Measurements from ENCODE around the gene CSGALNACT2. TPM values are rescaled to one million over a fixed set of nuclear protein-coding genes. Genes with fewer than 3 reads are reported as not detected.

The CSGALNACT2 gene
- total RNA-seq, 2 experiments from 2014 or later, result 29.2 to 30.4 TPM

DNA sequence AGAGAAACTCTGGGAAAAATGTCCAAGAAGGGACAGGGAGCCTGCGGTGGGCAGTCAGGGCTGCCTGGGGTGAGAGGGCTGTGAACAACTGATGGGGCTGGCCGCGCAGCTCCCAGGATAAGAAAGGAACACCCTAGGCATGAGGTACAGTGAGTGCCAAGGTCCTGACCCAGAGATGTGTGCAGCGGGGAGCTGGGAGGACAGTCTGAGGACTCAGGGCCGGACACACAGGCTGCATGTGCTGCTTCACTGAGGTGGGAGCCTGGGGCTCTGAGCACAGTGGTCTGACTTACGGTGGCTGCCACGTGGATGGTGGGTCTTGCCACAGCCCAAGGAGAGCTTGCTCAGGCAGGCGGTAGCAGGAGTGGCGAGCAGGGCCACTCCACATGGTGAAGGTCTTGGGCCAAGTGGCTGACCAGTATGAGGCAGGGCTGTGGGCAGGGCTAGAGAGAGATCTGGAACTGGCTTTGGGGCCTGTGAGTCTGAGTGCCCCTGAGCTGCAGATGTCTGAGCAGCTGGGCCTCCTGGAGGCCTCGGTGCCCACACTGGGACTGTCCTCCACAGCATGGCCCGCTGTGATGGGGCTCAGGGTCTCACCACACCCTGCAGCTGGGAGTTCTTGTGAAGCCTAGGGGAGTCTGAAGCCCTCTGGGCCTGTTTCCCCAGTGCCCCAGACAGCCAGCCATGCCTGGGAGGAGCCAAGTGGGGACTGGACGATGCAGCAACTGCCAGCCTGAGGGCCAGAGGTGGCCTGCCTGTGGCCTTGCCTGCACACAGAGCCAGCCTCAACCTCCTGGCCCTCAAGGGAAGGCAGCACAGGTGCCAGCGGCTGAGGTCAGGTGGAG, 68.4 kb downstream of the CSGALNACT2 start:
- Mint-ChIP-seq H3K4me3 (no peak overlapping the region), H3K27me3 (ENCODE audit: low read depth) (no peaks in the 10 kb centered on the region), H3K36me3 (ENCODE audit: low read depth) (no peaks in the 10 kb centered on the region), H3K4me1 (ENCODE audit: low read depth) (peaks cover 15% of the 10 kb centered on the region), H3K9me3 (ENCODE audit: insufficient read depth) (no peaks in the 10 kb centered on the region), H3K27ac (peak overlapping the region; percentile 9)
- POLR2A ChIA-PET, result interaction anchor here (1.2 kb wide), 1 partner anchor 68 kb away, joined by 5 read pairs; the partner anchor contains the start of gene CSGALNACT2
- CTCF ChIA-PET, result interaction anchor here (1.5 to 3.7 kb wide), 5 partner anchors 13 to 142 kb away, joined by 6 to 24 read pairs (median 17); no protein-coding TSS in a partner anchor
- DNase-seq (no peak), ATAC-seq (no peak)

DNA sequence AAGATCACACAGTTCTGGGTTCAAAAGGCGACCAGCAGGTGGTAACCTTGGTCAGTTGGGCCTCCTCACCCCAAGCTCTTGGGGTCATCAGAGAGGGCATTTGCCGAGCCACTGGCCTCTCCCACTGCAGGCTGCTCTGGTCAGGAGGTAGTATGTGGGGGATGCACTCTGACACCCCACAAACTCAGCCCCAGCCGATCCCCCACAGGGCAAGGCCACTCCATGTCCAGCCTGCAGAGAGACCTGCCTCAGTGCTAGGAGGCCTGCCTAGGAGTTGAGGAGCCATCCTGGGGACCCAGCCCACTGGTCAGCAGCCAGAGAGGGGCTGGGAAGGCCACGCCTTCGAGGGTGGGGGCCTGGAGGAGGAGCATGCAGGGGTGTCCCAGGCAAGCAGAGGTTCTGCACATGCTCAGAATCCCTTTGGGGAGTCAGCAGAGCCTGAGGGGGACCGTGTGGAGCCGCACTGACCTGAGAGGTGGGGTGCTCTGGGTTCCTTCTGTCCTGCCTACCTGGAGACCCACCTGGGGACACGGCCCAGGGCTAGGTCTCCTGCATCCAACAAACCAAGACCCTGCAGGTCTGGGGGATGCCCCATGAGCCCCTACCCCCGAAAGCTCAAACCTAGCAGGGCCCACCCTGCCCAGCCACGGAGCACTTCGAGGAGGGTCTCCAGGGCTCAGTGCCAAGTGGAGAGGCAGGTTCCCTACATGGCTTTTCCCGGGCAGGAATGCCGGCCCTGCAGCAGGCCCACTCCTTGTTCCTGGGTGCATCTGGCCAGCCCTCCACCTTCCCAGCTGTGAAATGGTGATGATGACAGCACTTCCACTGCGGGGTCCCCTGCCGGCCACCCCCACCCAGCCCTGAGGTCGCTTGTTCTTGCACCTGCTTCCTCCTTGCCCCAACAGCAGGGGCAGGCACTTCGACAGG, 70.2 kb downstream of the CSGALNACT2 start:
- POLR2A ChIA-PET, result no interaction called here
- no peak for DNase-seq

DNA sequence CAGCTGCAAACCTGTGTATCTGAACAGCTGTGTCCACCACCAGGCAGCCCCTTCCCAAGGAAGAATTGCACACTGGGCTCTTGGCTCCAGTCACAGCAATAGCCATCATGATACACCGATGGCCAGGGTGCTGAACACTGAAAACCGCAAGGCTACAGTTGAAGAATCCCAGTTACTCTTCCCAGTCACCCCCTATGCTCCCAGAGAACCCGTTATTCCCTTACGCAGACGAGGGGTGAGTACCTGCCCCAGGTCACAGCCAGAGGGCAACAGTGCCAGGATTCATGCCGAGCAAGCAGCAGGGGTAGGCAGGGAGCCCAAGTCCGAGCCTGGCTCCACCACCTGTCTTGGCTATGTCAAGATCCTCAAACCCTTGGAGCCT, 70.8 kb downstream of the CSGALNACT2 start:
- DNase-seq (no peak), ATAC-seq (no peak)
- Mint-ChIP-seq H3K27ac (no peak overlapping the region), H3K4me3 (no peak overlapping the region), H3K9me3 (ENCODE audit: insufficient read depth) (no peaks in the 10 kb centered on the region), H3K27me3 (ENCODE audit: low read depth) (peaks cover 4% of the 10 kb centered on the region), H3K36me3 (ENCODE audit: low read depth) (no peaks in the 10 kb centered on the region), H3K4me1 (ENCODE audit: low read depth) (peaks cover 10% of the 10 kb centered on the region)
- POLR2A ChIA-PET, result no interaction called here
- CTCF ChIA-PET, result no interaction called here

More for the DNA sequence above, 70.2 kb downstream of the CSGALNACT2 start:
- Mint-ChIP-seq H3K27ac (no peak overlapping the region), H3K4me1 (ENCODE audit: low read depth) (peaks cover 10% of the 10 kb centered on the region), H3K27me3 (ENCODE audit: low read depth) (no peaks in the 10 kb centered on the region), H3K36me3 (ENCODE audit: low read depth) (no peaks in the 10 kb centered on the region), H3K4me3 (no peak overlapping the region), H3K9me3 (ENCODE audit: insufficient read depth) (no peaks in the 10 kb centered on the region)
- ATAC-seq, result no peak
- CTCF ChIA-PET, result no interaction called here

DNA sequence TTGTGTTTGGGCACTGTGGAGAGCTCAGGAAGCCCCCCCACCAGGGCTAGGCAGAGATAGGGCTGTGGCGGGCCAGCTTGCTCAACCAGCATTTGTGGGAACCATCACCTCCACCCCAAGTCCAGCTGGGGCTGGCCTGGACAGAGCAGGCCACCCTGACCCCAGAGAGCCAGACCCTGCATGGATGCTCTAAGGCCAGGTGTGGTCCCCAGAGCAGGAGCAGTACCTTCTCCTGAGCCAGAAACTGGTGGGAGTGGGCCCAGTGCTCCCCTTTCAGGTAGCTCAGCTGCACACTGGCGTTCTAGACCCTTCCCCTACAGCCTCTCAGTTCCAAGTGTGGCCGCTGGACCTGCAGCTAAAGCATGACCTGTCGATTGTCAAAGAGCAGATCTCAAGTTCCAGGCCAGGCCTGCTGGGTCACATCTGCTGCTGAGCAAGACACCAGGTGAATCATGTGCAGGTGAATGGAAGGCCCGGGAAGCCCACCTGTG, 71.5 kb downstream of the CSGALNACT2 start:
- Mint-ChIP-seq H3K27me3 (ENCODE audit: low read depth) (peaks cover 6% of the 10 kb centered on the region), H3K27ac (no peak overlapping the region), H3K4me3 (no peak overlapping the region), H3K4me1 (ENCODE audit: low read depth) (peaks cover 6% of the 10 kb centered on the region), H3K9me3 (ENCODE audit: insufficient read depth) (no peaks in the 10 kb centered on the region), H3K36me3 (ENCODE audit: low read depth) (no peaks in the 10 kb centered on the region)
- POLR2A ChIA-PET, result no interaction called here
- no peak for DNase-seq
- ATAC-seq, result no peak
- CTCF ChIA-PET, result interaction anchor here (1.6 kb wide), 1 partner anchor 14 kb away, joined by 5 read pairs; no protein-coding TSS in a partner anchor

DNA sequence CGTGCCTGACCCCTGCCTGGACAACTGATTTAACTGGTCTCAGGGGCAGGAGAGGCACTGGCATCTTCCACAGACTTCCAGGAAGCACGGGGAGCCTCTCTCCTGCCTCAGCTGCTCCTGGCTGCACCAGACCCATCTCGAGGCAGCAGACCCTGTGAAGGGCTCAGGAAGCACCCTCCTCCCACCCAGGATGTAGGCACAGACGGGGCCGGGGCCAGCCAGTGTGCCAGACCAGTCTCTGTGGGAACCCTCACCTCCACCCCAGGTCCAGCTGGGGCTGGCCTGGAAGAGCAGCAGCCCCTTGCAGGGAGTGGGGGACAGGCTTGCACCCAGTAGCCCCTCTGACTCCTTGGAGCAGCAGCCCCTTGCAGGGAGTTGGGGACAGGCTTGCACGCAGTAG, 72.3 kb downstream of the CSGALNACT2 start:
- Mint-ChIP-seq H3K27ac (no peak overlapping the region), H3K4me1 (ENCODE audit: low read depth) (no peaks in the 10 kb centered on the region), H3K4me3 (no peak overlapping the region), H3K36me3 (ENCODE audit: low read depth) (no peaks in the 10 kb centered on the region), H3K9me3 (ENCODE audit: insufficient read depth) (no peaks in the 10 kb centered on the region), H3K27me3 (ENCODE audit: low read depth) (peaks cover 6% of the 10 kb centered on the region)
- ATAC-seq (no peak), DNase-seq (no peak)
- ChIA-PET CTCF (interaction anchor here (1.6 kb wide), 1 partner anchor 13 kb away, joined by 5 read pairs; no protein-coding TSS in a partner anchor), POLR2A (no interaction called here)

DNA sequence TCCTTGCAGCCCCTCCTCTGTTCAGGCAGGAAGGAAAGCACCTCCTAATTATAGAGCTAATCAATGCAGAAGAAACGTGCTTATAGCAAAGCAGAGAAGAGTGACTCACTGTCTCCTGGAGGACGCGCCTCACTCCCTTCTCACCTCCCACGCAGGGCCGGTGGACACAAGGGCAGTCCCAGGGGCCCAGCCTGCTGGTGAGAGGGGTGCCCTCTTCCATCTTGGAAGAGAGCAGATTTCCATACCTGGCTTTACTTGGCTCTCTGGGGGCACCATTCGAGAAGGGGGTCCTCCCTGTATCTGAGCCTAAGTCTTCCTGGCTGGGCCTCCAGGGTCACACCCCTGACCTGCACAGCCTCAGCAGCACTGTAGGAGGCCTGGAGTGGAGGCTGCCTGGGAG, 72.8 kb downstream of the CSGALNACT2 start:
- no peaks in the 10 kb centered on the region for H3K4me1 Mint-ChIP-seq (ENCODE audit: low read depth)
- CTCF ChIA-PET, result interaction anchor here (1.6 kb wide), 1 partner anchor 12 kb away, joined by 5 read pairs; no protein-coding TSS in a partner anchor
- H3K36me3 Mint-ChIP-seq (ENCODE audit: low read depth), result no peaks in the 10 kb centered on the region
- H3K27me3 Mint-ChIP-seq (ENCODE audit: low read depth), result peaks cover 6% of the 10 kb centered on the region
- no peak overlapping the region for H3K4me3 Mint-ChIP-seq
- H3K9me3 Mint-ChIP-seq (ENCODE audit: insufficient read depth), result no peaks in the 10 kb centered on the region
- no peak overlapping the region for H3K27ac Mint-ChIP-seq
- no peak for ATAC-seq
- POLR2A ChIA-PET, result no interaction called here
- no peak for DNase-seq

DNA sequence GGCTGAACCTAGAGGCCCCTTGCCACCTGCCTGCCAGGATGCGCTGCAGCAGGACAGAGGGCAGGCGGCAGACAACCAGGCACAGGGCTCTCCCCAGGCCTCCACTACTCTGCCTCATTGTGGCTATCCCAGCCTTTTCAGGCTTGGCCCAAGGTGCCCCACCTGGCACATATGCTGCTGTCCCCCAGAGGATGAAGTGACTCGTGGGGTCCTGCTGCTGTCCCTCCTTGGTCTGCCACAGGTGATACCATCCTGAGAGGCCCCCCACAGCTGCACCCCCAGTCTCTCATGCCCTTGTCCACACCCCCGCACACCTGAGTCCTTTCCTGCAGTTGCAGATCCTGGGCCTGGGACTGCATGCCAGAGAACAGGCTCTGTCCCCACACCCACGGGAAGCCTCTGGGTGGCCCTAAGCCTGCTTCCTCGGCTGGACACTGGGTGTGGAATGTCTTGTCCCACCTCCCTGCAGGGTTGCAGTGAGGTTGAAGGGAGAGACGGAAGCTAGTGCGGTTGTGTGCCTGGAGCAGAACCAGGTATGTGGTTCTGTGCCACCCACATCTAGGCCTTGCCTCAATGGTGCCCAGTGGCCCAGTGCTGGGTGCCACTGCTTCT, 73.3 kb downstream of the CSGALNACT2 start:
- POLR2A ChIA-PET, result no interaction called here
- Mint-ChIP-seq H3K9me3 (ENCODE audit: insufficient read depth) (no peaks in the 10 kb centered on the region), H3K27ac (no peak overlapping the region), H3K4me3 (no peak overlapping the region), H3K4me1 (ENCODE audit: low read depth) (no peaks in the 10 kb centered on the region), H3K36me3 (ENCODE audit: low read depth) (no peaks in the 10 kb centered on the region), H3K27me3 (ENCODE audit: low read depth) (peaks cover 6% of the 10 kb centered on the region)
- CTCF ChIA-PET, result interaction anchor here (3.0 to 4.6 kb wide), 2 partner anchors 7 to 10 kb away, joined by 14 to 28 read pairs; no protein-coding TSS in a partner anchor
- DNase-seq (no peak), ATAC-seq (no peak)

DNA sequence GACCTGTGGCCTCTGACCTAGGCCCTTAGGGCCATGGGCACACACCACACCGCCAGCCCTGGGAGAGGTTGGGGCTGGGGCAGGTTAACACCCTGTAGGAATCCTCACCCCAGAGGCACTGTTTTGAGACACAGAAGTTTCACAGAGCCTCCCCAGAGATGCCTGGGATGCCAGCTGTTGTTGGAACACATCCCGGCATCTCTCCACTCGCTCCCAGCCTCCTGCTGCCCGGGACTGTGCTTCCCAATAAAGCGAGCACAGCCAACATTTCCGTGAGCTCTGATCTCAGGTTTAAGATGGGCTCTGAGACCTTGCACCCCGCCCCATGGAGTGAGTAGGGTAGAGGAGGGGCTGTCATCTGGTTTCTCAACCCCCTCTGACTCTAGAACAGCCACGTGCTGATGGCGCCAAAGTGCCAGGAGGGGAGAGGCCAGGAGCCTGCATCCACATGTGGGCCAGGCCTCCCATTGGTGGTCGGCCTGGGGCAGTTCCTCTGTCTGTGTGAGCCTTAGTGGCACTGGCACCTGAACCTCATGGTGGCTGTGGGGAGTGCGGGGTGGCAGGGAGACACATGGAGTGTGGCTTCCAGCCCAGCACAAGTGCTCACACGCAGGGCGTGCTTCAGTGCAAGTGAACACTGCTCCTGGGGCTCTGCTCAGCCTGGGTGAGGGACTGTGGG, 73.9 kb downstream of the CSGALNACT2 start:
- Mint-ChIP-seq H3K36me3 (ENCODE audit: low read depth) (no peaks in the 10 kb centered on the region), H3K27ac (no peak overlapping the region), H3K9me3 (ENCODE audit: insufficient read depth) (no peaks in the 10 kb centered on the region), H3K4me3 (no peak overlapping the region), H3K27me3 (ENCODE audit: low read depth) (peaks cover 6% of the 10 kb centered on the region), H3K4me1 (ENCODE audit: low read depth) (no peaks in the 10 kb centered on the region)
- POLR2A ChIA-PET, result no interaction called here
- DNase-seq, result no peak
- ATAC-seq, result no peak
- CTCF ChIA-PET, result interaction anchor here (1.2 to 4.6 kb wide), 3 partner anchors 8 to 11 kb away, joined by 5 to 28 read pairs (median 14); no protein-coding TSS in a partner anchor

DNA sequence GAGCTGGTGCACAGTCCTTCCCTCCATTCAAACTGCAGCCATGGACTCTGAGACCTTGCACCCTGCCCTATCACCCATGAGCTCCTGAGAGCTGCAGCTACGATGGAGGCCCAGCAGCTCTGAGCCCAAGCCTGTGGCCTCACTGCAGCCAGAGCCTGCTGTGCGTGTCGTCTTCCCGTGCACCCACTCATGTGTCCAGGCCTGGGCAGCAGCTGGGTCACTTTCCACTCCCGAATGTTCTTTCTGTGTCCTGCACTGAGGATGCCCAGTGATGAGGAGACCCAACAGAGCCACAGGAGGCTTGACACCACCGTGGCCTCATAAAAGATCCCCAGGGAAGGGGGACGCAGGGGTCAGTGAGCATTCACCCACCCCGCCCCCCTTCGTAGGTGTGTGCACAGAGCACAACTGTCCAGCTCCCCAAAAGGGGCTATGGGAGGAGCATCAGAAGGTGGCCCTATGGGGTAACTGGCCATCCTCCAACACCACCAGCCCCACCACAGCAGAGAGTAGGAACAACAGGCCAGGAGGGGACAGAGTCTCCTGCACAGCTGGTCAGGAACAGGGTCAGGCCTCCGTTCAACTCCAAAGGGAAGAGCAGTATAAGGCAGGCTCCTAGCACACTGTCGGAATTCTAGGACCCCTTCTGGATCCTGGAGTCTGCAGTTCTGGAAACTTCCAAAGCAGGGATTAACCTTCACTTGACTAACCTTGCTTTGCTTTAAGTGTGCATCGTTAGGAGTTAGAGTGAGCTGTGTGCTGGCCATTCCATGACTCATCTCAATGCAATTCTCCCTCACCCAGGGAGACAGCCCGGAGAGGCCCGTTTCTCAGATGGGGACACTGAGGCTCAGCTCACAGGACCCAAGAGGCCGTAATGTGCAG, 76.1 kb downstream of the CSGALNACT2 start:
- Mint-ChIP-seq H3K4me3 (no peak overlapping the region), H3K36me3 (ENCODE audit: low read depth) (no peaks in the 10 kb centered on the region), H3K9me3 (ENCODE audit: insufficient read depth) (no peaks in the 10 kb centered on the region), H3K27ac (no peak overlapping the region), H3K4me1 (ENCODE audit: low read depth) (no peaks in the 10 kb centered on the region), H3K27me3 (ENCODE audit: low read depth) (peaks cover 7% of the 10 kb centered on the region)
- ChIA-PET POLR2A (no interaction called here), CTCF (interaction anchor here (1.5 to 4.6 kb wide), 3 partner anchors 10 to 41 kb away, joined by 3 to 28 read pairs (median 14); no protein-coding TSS in a partner anchor)
- no peak for DNase-seq
- no peak for ATAC-seq

DNA sequence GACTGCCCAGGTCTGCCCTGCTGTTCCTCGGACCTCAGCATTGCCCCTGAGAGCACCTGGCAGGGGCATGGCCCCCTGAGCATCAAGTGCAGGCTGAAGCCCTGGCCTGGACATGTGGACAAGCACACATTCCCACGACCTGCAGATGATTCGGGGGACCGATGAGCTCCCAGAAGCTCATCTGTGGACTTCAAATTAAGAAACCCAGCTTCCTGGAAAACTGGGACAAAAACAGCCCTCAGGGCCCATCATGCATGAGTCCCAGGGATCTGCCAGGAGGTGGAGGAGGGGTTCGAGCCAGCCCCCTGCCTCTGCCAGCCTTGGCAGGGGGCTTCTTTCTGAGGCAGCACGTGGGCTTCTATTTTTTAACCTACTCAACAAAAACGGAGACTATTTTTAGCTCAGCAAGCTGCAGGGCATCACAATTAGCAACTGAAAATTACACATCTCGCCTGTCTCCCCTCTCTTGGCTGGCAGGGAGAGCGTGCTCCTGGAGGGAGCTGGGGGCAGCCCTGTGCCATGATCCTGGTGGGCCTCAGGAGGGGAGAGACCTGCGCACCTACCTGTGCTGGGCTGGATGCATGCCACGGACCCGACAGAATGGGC, 76.8 kb downstream of the CSGALNACT2 start:
- Mint-ChIP-seq H3K27ac (no peak overlapping the region), H3K9me3 (ENCODE audit: insufficient read depth) (no peaks in the 10 kb centered on the region), H3K4me3 (no peak overlapping the region), H3K4me1 (ENCODE audit: low read depth) (no peaks in the 10 kb centered on the region), H3K36me3 (ENCODE audit: low read depth) (no peaks in the 10 kb centered on the region), H3K27me3 (ENCODE audit: low read depth) (peaks cover 7% of the 10 kb centered on the region)
- ChIA-PET POLR2A (no interaction called here), CTCF (interaction anchor here (1.5 to 4.6 kb wide), 2 partner anchors 11 to 41 kb away, joined by 3 to 28 read pairs; no protein-coding TSS in a partner anchor)
- no peak for DNase-seq
- no peak for ATAC-seq

Data from activated CD8-positive, alpha-beta T cell treated with anti-CD3 and anti-CD28 coated beads, Interleukin-2, amount 10 ng/mL, durations not matched to agents 7 days and 5 days (primary cell).